ENCODE data around the gene COA1. TPM values are rescaled to one million over a fixed set of nuclear protein-coding genes. Genes with fewer than 3 reads are reported as not detected.

COA1 gene
- total RNA-seq, 1 donor from 2014 or later: 192 TPM

GRCh38 chr7:43609097-43609496, 120.2 kb downstream of the COA1 start:
- peaks cover 3% of the 10 kb centered on the region for H3K27me3 Mint-ChIP-seq (ENCODE audit: insufficient read depth, low read depth)
- H3K79me2 ChIP-seq (ENCODE audit: low read depth): no peaks in the 10 kb centered on the region

DNA sequence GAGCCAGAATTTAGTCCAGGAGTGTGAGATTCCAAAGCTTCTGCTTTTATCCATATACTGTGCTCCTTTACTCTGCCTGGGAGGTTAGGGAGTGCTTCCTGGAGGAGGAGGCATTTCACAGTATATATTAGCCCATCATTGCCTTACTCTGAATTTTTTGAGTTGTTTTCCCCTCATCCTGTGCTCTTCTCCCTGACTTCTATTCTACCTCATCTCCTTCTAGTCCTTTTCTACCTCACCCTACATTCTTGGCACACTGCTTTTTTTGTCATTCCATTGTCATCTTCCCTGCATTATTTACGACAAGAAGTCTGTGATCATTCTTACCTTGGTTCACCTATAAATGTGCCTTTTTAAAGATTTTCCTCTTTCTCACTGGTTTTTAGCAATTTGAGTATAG, 125.1 kb downstream of the COA1 start:
- no peaks in the 10 kb centered on the region for H3K79me2 ChIP-seq (ENCODE audit: low read depth)
- H3K9me3 ChIP-seq (ENCODE audit: low read depth): no peaks in the 10 kb centered on the region
- no peak for DNase-seq (ENCODE audit: low spot score)
- TF ChIP-seq CTCF (IDR thresholded peaks at IDR 0.05): no peak
- no peak for TF ChIP-seq EZH2 (IDR thresholded peaks at IDR 0.05)
- TF ChIP-seq EZH2phosphoT487 (IDR thresholded peaks at IDR 0.05): no peak
- H3K9ac ChIP-seq: no peak overlapping the region
- H3K27me3 Mint-ChIP-seq (ENCODE audit: insufficient read depth, low read depth): no peaks in the 10 kb centered on the region
- H3K4me1 Mint-ChIP-seq: no peaks in the 10 kb centered on the region
- H3K4me3 ChIP-seq: no peak overlapping the region
- peaks cover 4% of the 10 kb centered on the region for H3K36me3 ChIP-seq
- no peak overlapping the region for H3K27ac Mint-ChIP-seq
- no peak overlapping the region for H3K4me3 Mint-ChIP-seq
- no peaks in the 10 kb centered on the region for H4K20me1 ChIP-seq (ENCODE audit: low read depth)
- H3K4me1 ChIP-seq: peaks cover 11% of the 10 kb centered on the region
- peaks cover 11% of the 10 kb centered on the region for H3F3A ChIP-seq (ENCODE audit: low read depth)
- no peak overlapping the region for H3K27ac ChIP-seq
- H3K36me3 Mint-ChIP-seq: peaks cover 27% of the 10 kb centered on the region
- no peak overlapping the region for H2AFZ ChIP-seq (replicated peaks)
- no peak overlapping the region for H3K4me2 ChIP-seq
- no peaks in the 10 kb centered on the region for H3K27me3 ChIP-seq
- H3K9me3 Mint-ChIP-seq: peaks cover 11% of the 10 kb centered on the region

More at GRCh38 chr7:43609097-43609496, 120.2 kb downstream of the COA1 start:
- Histone ChIP-seq H3K27me3 (no peaks in the 10 kb centered on the region), H3K4me1 (no peaks in the 10 kb centered on the region), H3K4me2 (no peak overlapping the region), H3K36me3 (peaks cover 4% of the 10 kb centered on the region), H3K27ac (no peak overlapping the region), H2AFZ (replicated peaks) (no peak overlapping the region), H3K9me3 (ENCODE audit: low read depth) (no peaks in the 10 kb centered on the region), H3F3A (ENCODE audit: low read depth) (no peaks in the 10 kb centered on the region), H3K4me3 (no peak overlapping the region), H4K20me1 (ENCODE audit: low read depth) (no peaks in the 10 kb centered on the region), H3K9ac (no peak overlapping the region)
- no peak for TF ChIP-seq EZH2phosphoT487 (IDR thresholded peaks at IDR 0.05)
- no peak for TF ChIP-seq CTCF (IDR thresholded peaks at IDR 0.05)
- TF ChIP-seq EZH2 (IDR thresholded peaks at IDR 0.05): no peak
- no peak overlapping the region for H3K27ac Mint-ChIP-seq
- H3K36me3 Mint-ChIP-seq: peaks cover 45% of the 10 kb centered on the region
- no peak overlapping the region for H3K4me3 Mint-ChIP-seq
- DNase-seq (ENCODE audit: low spot score): no peak
- H3K9me3 Mint-ChIP-seq: peaks cover 11% of the 10 kb centered on the region
- H3K4me1 Mint-ChIP-seq: peaks cover 8% of the 10 kb centered on the region

GRCh38 chr7:43602256-43602655, 127.1 kb downstream of the COA1 start:
- Histone ChIP-seq H3K4me1 (peaks cover 11% of the 10 kb centered on the region), H3K36me3 (peaks cover 4% of the 10 kb centered on the region), H4K20me1 (ENCODE audit: low read depth) (no peaks in the 10 kb centered on the region), H3K9me3 (ENCODE audit: low read depth) (no peaks in the 10 kb centered on the region), H3K4me2 (no peak overlapping the region), H3F3A (ENCODE audit: low read depth) (peaks cover 11% of the 10 kb centered on the region), H3K9ac (no peak overlapping the region), H3K27ac (no peak overlapping the region), H3K27me3 (no peaks in the 10 kb centered on the region), H2AFZ (replicated peaks) (no peak overlapping the region), H3K4me3 (no peak overlapping the region), H3K79me2 (ENCODE audit: low read depth) (no peaks in the 10 kb centered on the region)
- H3K36me3 Mint-ChIP-seq: peaks cover 18% of the 10 kb centered on the region
- no peak for DNase-seq (ENCODE audit: low spot score)
- no peaks in the 10 kb centered on the region for H3K27me3 Mint-ChIP-seq (ENCODE audit: insufficient read depth, low read depth)
- H3K27ac Mint-ChIP-seq: no peak overlapping the region
- H3K4me3 Mint-ChIP-seq: no peak overlapping the region
- H3K9me3 Mint-ChIP-seq: peaks cover 11% of the 10 kb centered on the region
- no peak for TF ChIP-seq EZH2 (IDR thresholded peaks at IDR 0.05)
- no peak for TF ChIP-seq CTCF (IDR thresholded peaks at IDR 0.05)
- no peak for TF ChIP-seq EZH2phosphoT487 (IDR thresholded peaks at IDR 0.05)
- H3K4me1 Mint-ChIP-seq: no peaks in the 10 kb centered on the region
